Mesenchymal stem cell (in vitro differentiated cells and primary cell): Measurements from ENCODE around the gene C9orf43.
"Not testable (repeated sequence)": the region's sequence is repeated elsewhere in the genome, so short reads cannot be mapped to it uniquely, and the experiment has no call there.

Experiments
- DNase-seq: peaks from one replicate; pipeline ENCODE4 v3.0.0-alpha.2; 2013
- H2AFZ ChIP-seq: one replicate; pipeline ENCODE4 v1.6.1; 2013; ENCODE audit warnings: low read depth, mild to moderate bottlenecking, control low read depth, inconsistent platforms, low read length, moderate library complexity
- H2AK5ac ChIP-seq: 2 replicates; pipeline ENCODE4 v1.6.1; 2013; ENCODE audit warnings: low read length, moderate library complexity, mild to moderate bottlenecking, inconsistent platforms; ENCODE audit not compliant: severe bottlenecking
- H2BK120ac ChIP-seq: one replicate; pipeline ENCODE4 v1.6.1; 2013; ENCODE audit warnings: low read depth, mild to moderate bottlenecking, inconsistent platforms, low read length, moderate library complexity
- H2BK12ac ChIP-seq, 2 experiments: one replicate each; pipeline ENCODE4 v1.6.1; 2013; ENCODE audit warnings: inconsistent platforms in 2 of 2, low read length in 2 of 2, mild to moderate bottlenecking in 2 of 2, moderate library complexity in 2 of 2, control low read depth in 1 of 2
- H2BK15ac ChIP-seq: one replicate; pipeline ENCODE4 v1.6.1; 2013; ENCODE audit warnings: mild to moderate bottlenecking, low read depth, inconsistent platforms; ENCODE audit not compliant: poor library complexity, severe bottlenecking
- H2BK5ac ChIP-seq: 2 replicates; pipeline ENCODE4 v1.6.1; 2013; ENCODE audit warnings: low read depth, mild to moderate bottlenecking, low read length, control low read depth, inconsistent platforms; ENCODE audit not compliant: poor library complexity, severe bottlenecking
- H3K14ac ChIP-seq, 2 experiments: one replicate each; pipeline ENCODE4 v1.6.1; 2013; ENCODE audit warnings: inconsistent platforms in 2 of 2, low read length in 2 of 2, control low read depth in 1 of 2, mild to moderate bottlenecking in 1 of 2, moderate library complexity in 1 of 2
- H3K18ac ChIP-seq, 2 experiments: one replicate each; pipeline ENCODE4 v1.6.1; 2013; ENCODE audit warnings: inconsistent platforms in 2 of 2, low read length in 2 of 2, control low read depth in 1 of 2, low read depth in 1 of 2, mild to moderate bottlenecking in 1 of 2
- H3K23ac ChIP-seq, 2 experiments: one replicate each; pipeline ENCODE4 v1.6.1; 2013; ENCODE audit warnings: inconsistent platforms in 2 of 2, low read length in 2 of 2, mild to moderate bottlenecking in 2 of 2, moderate library complexity in 2 of 2, control low read depth in 1 of 2
- H3K27ac ChIP-seq: 2 replicates; pipeline ENCODE4 v1.5.1; 2013; ENCODE audit warnings: mild to moderate bottlenecking, moderate library complexity, low read length, control low read depth, inconsistent platforms; ENCODE audit not compliant: poor library complexity, severe bottlenecking
- H3K27me3 ChIP-seq, 2 experiments: 2 replicates each; pipeline versions ENCODE4 v1.6.1 to v1.7.0; 2013; ENCODE audit warnings: low read length in 2 of 2, mild to moderate bottlenecking in 2 of 2, moderate library complexity in 2 of 2, control low read depth in 1 of 2, inconsistent platforms in 1 of 2; ENCODE audit not compliant: control insufficient read depth in 1 of 2, insufficient read depth in 1 of 2
- H3K36me3 ChIP-seq, 2 experiments: 2 replicates each; pipeline versions ENCODE4 v1.6.1 to v1.7.0; 2013; ENCODE audit warnings: low read length in 2 of 2, control low read depth in 1 of 2, inconsistent platforms in 1 of 2, low read depth in 1 of 2, mild to moderate bottlenecking in 1 of 2; ENCODE audit not compliant: insufficient read depth in 2 of 2, control insufficient read depth in 1 of 2
- H3K4ac ChIP-seq, 2 experiments: one replicate each; pipeline ENCODE4 v1.6.1; 2013; ENCODE audit warnings: inconsistent platforms in 2 of 2, low read length in 2 of 2, mild to moderate bottlenecking in 2 of 2, moderate library complexity in 2 of 2, control low read depth in 1 of 2, low read depth in 1 of 2
- H3K4me1 ChIP-seq: 2 replicates; pipeline ENCODE4 v1.6.1; 2013; ENCODE audit warnings: low read depth, low read length, control low read depth; ENCODE audit not compliant: control insufficient read depth, insufficient read depth
- H3K4me2 ChIP-seq: 2 replicates; pipeline ENCODE4 v1.6.1; 2013; ENCODE audit warnings: low read length, mild to moderate bottlenecking, inconsistent platforms; ENCODE audit not compliant: poor library complexity, severe bottlenecking
- H3K4me3 ChIP-seq, 2 experiments: 2 replicates each; pipeline versions ENCODE4 v1.5.1 to v1.7.0; 2013; ENCODE audit warnings: low read length in 2 of 2, mild to moderate bottlenecking in 2 of 2, control low read depth in 1 of 2, low read depth in 1 of 2; ENCODE audit not compliant: insufficient read depth in 1 of 2
- H3K79me1 ChIP-seq: replicated peaks from 2 replicates; pipeline ENCODE4 v1.6.1; 2013; ENCODE audit warnings: mild to moderate bottlenecking, control low read depth, low read length, inconsistent platforms; ENCODE audit not compliant: poor library complexity, severe bottlenecking
- H3K9ac ChIP-seq: 2 replicates; pipeline ENCODE4 v1.7.0; 2013; ENCODE audit warnings: mild to moderate bottlenecking, low read length, moderate library complexity
- H3K9me3 ChIP-seq: 2 replicates; pipeline ENCODE4 v1.7.0; 2013; ENCODE audit warnings: mild to moderate bottlenecking, low read length; ENCODE audit not compliant: control insufficient read depth
- H4K8ac ChIP-seq: one replicate; pipeline ENCODE4 v1.6.1; 2013; ENCODE audit warnings: inconsistent platforms, mild to moderate bottlenecking, low read length, moderate library complexity
- H4K91ac ChIP-seq: one replicate; pipeline ENCODE4 v1.6.1; 2013; ENCODE audit warnings: mild to moderate bottlenecking, low read length, inconsistent platforms
- WGBS: methylation state at CpG from one replicate; pipeline ENCODE4 v1.1.7; 2013; ENCODE audit warnings: mixed read lengths; 5-methylcytosine and 5-hydroxymethylcytosine counted together

Gene C9orf43

DNA sequence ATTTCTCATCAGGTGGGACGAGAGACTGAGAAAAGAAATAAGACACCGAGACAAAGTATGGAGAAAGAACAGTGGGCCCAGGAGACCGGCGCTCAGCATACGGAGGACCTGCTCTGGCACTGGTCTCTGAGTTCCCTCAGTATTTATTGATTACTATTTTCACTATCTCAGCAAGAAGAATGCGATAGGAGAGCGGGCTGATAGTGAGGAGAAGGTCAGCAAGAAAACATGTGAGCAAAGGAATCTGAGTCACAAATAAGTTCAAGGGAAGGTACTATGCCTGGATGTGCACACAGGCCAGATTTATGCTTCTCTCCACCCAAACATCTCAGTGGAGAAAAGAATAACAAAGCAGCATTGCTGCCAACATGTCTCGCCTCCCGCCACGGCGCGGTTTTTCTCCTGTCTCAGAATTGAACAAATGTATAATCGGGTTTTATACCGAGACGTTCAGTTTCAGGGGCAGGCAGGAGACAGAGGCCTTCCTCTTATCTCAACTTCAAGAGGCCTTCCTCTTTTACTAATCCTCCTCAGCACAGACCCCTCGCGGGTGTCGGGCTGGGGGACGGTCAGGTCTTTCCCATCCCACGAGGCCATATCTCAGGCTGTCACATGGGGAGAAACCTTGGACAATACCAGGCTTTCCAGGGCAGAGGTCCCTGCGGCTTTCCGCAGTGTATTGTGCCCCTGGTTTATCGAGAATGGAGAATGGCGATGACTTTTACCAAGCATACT, 31.3 kb upstream of the C9orf43 start:
- 65% methylated on average over 20 of the region's 24 CpGs for WGBS
- H3K4me3 ChIP-seq, H3K27me3 ChIP-seq: not testable (repeated sequence)

GRCh38 chr9:113379829-113380210, 30.7 kb upstream of the C9orf43 start:
- not testable (repeated sequence) for H2BK12ac ChIP-seq, H3K4ac ChIP-seq, H4K8ac ChIP-seq, H3K18ac ChIP-seq, H3K4me2 ChIP-seq, H3K23ac ChIP-seq, H3K4me1 ChIP-seq, H3K36me3 ChIP-seq, H3K27me3 ChIP-seq, H3K27ac ChIP-seq, H2BK5ac ChIP-seq, H3K9ac ChIP-seq, H4K91ac ChIP-seq, H2AK5ac ChIP-seq, H2BK120ac ChIP-seq, H3K4me3 ChIP-seq, DNase-seq, H3K14ac ChIP-seq, H2AFZ ChIP-seq, H2BK15ac ChIP-seq, H3K79me1 ChIP-seq, H3K9me3 ChIP-seq
- WGBS = 86% methylated on average over 2 of the region's 2 CpGs

More for the DNA sequence above, 31.3 kb upstream of the C9orf43 start:
- H2BK5ac ChIP-seq, H3K79me1 ChIP-seq, H2BK120ac ChIP-seq, H4K8ac ChIP-seq, H2AFZ ChIP-seq, H2BK15ac ChIP-seq, DNase-seq, H3K14ac ChIP-seq, H3K18ac ChIP-seq, H4K91ac ChIP-seq, H3K9me3 ChIP-seq, H3K4ac ChIP-seq, H2AK5ac ChIP-seq, H3K4me2 ChIP-seq, H3K36me3 ChIP-seq, H3K9ac ChIP-seq, H3K27ac ChIP-seq, H3K23ac ChIP-seq, H2BK12ac ChIP-seq, H3K4me1 ChIP-seq: not testable (repeated sequence)

- Histone ChIP-seq H3K4me2 (no peak overlapping the region), H3K79me1 (no peaks in the 10 kb centered on the region), H3K18ac (no peak overlapping the region), H3K4ac (no peak overlapping the region), H2BK12ac (no peak overlapping the region), H3K9me3 (no peaks in the 10 kb centered on the region), H3K4me3 (no peak overlapping the region), H3K27ac (no peak overlapping the region), H3K4me1 (peaks cover 3% of the 10 kb centered on the region), H4K8ac (no peak overlapping the region), H2BK15ac (no peak overlapping the region), H2BK5ac (no peak overlapping the region), H3K14ac (no peak overlapping the region), H3K36me3 (peaks cover 0 to 4% of the 10 kb centered on the region in 2 experiments), H2BK120ac (no peak overlapping the region), H4K91ac (no peak overlapping the region), H2AK5ac (no peak overlapping the region), H3K23ac (no peak overlapping the region), H3K9ac (no peak overlapping the region), H3K27me3 (no peaks in the 10 kb centered on the region), H2AFZ (no peak overlapping the region)
- WGBS = 80% methylated on average over 1 of the region's 1 CpG
- no peak for DNase-seq
These were observed 29.6 kb upstream of the C9orf43 start for GRCh38 chr9:113380869-113381378.

GRCh38 chr9:113381441-113381840, 29.1 kb upstream of the C9orf43 start:
- not testable (repeated sequence) for H2BK120ac ChIP-seq, H2BK5ac ChIP-seq, H4K8ac ChIP-seq, H2AK5ac ChIP-seq, H2AFZ ChIP-seq, H3K23ac ChIP-seq, H3K4ac ChIP-seq, H2BK15ac ChIP-seq, H3K9me3 ChIP-seq, H4K91ac ChIP-seq, H3K27ac ChIP-seq, H2BK12ac ChIP-seq, H3K27me3 ChIP-seq, H3K18ac ChIP-seq, H3K14ac ChIP-seq, DNase-seq, H3K9ac ChIP-seq, H3K4me1 ChIP-seq, H3K4me3 ChIP-seq, H3K79me1 ChIP-seq, H3K4me2 ChIP-seq, H3K36me3 ChIP-seq
- 85% methylated on average over 6 of the region's 7 CpGs for WGBS
